Fibroblast of pulmonary artery (primary cell): ENCODE data around the gene TMEM176A.

Source experiments
- DNase-seq: peaks from one replicate; pipeline ENCODE4 v3.0.0-alpha.2; 2010; ENCODE audit warnings: low read depth
- H3K4me3 ChIP-seq: replicated peaks from 2 replicates; pipeline ENCODE4 v1.5.1; 2011; ENCODE audit warnings: low read depth, mild to moderate bottlenecking, control low read depth, low read length, moderate library complexity
- CTCF ChIP-seq: IDR thresholded peaks from 2 replicates; pipeline ENCODE4 v1.5.1; 2011; ENCODE audit warnings: mild to moderate bottlenecking, control low read depth, low read length, inconsistent platforms; ENCODE audit errors: missing control alignments

Gene TMEM176A

GRCh38 chr7:150842018-150842417 is 41.4 kb downstream of the TMEM176A start:
- no peak for DNase-seq
- H3K4me3 ChIP-seq, result no peak overlapping the region
- TF ChIP-seq CTCF, result no peak

- no peak overlapping the region for H3K4me3 ChIP-seq
- no peak for DNase-seq
- TF ChIP-seq CTCF, result no peak
These were observed 42.1 kb downstream of the TMEM176A start for GRCh38 chr7:150842716-150843115.

- H3K4me3 ChIP-seq, result no peak overlapping the region
- no peak for TF ChIP-seq CTCF
- no peak for DNase-seq
These were observed 44.9 kb downstream of the TMEM176A start for GRCh38 chr7:150845421-150845861.

- H3K4me3 ChIP-seq, result no peak overlapping the region
- DNase-seq, result no peak
- no peak for TF ChIP-seq CTCF
These were observed 45.9 kb downstream of the TMEM176A start for GRCh38 chr7:150846291-150847115.

- TF ChIP-seq CTCF, result no peak
- DNase-seq, result no peak
- no peak overlapping the region for H3K4me3 ChIP-seq
These were observed 47.0 kb downstream of the TMEM176A start for GRCh38 chr7:150847536-150847935.

- no peak overlapping the region for H3K4me3 ChIP-seq
- no peak for DNase-seq
- TF ChIP-seq CTCF, result no peak
These were observed 47.5 kb downstream of the TMEM176A start for GRCh38 chr7:150848111-150848510.
